B cell (primary cell): ENCODE measurements around the gene PCSK6. TPM values are rescaled to one million over a fixed set of nuclear protein-coding genes. Genes with fewer than 3 reads are reported as not detected.

Source experiments
- ATAC-seq: fragments of 200-7000 bp; cut with Tn5 transposase; one replicate; pipeline ENCODE4 v1.10.0; 2021; ENCODE audit warnings: low read depth, mild to moderate bottlenecking, moderate number of reproducible peaks, moderate library complexity
- CTCF ChIA-PET: fragments of 350-600 bp; sonication (Branson Sonifier 250); formaldehyde crosslinking; loops from one replicate; lab custom pipeline; 2021; ENCODE audit warnings: antibody characterized with exemption, inconsistent platforms; lab: Charles Lee
- POLR2A ChIA-PET: fragments of 350-600 bp; sonication (Branson Sonifier 250); formaldehyde crosslinking; loops from one replicate; lab custom pipeline; 2021; ENCODE audit warnings: antibody characterized with exemption; lab: Charles Lee
- DNase-seq: peaks from one replicate; pipeline ENCODE4 v3.0.0; 2013
- H2AFZ ChIP-seq: 2 replicates; pipeline ENCODE4 v1.6.1; 2012; ENCODE audit warnings: mild to moderate bottlenecking, low read depth, low read length; ENCODE audit not compliant: insufficient read depth, poor library complexity, severe bottlenecking
- H3K27ac ChIP-seq, 2 donors: 1 replicate in 1 of 2; 2 replicates in 1 of 2; pipeline ENCODE4 v1.5.1; 2012 to 2013; ENCODE audit warnings: low read length in 2 of 2, mild to moderate bottlenecking in 2 of 2, moderate library complexity in 1 of 2
- H3K27me3 ChIP-seq, 4 experiments: fragments of 200-600 bp in 1 of 4; sonication (generic) in 1 of 4; replicated peaks in 1 of 4; 1 replicate in 2 of 4; 2 replicates in 2 of 4; pipeline versions ENCODE4 v1.6.1 to v1.7.0; 2013 to 2016; ENCODE audit warnings: low read length in 3 of 4, mild to moderate bottlenecking in 2 of 4, mixed read lengths in 1 of 4, moderate library complexity in 1 of 4; ENCODE audit not compliant: insufficient read depth in 4 of 4, control insufficient read depth in 3 of 4; ENCODE audit errors: control extremely low read depth in 1 of 4
- H3K36me3 ChIP-seq, 2 experiments: replicated peaks in 1 of 2; 1 replicate in 1 of 2; 2 replicates in 1 of 2; pipeline versions ENCODE4 v1.6.1 to v1.7.1; 2013; ENCODE audit warnings: low read length in 1 of 2; ENCODE audit not compliant: insufficient read depth in 2 of 2, control insufficient read depth in 1 of 2; ENCODE audit errors: control extremely low read depth in 1 of 2, extremely low read depth in 1 of 2
- H3K4me1 ChIP-seq, 2 donors: fragments of 200-600 bp in 1 of 2; sonication (generic) in 1 of 2; 1 replicate in 1 of 2; 2 replicates in 1 of 2; pipeline versions ENCODE4 v1.5.1 to v1.6.1; 2013 to 2017; ENCODE audit warnings: low read length in 2 of 2; ENCODE audit not compliant: control insufficient read depth in 2 of 2, insufficient read depth in 2 of 2
- H3K4me2 ChIP-seq: replicated peaks from 2 replicates; pipeline ENCODE3; 2012; ENCODE audit warnings: mild to moderate bottlenecking, low read depth, low read length; ENCODE audit not compliant: poor library complexity, severe bottlenecking
- H3K4me3 ChIP-seq, 5 experiments: fragments of 200-600 bp in 1 of 5; sonication (generic) in 1 of 5; 1 replicate in 3 of 5; 2 replicates in 2 of 5; pipeline versions ENCODE4 v1.5.1 to v1.7.0; 2011 to 2016; ENCODE audit warnings: low read length in 4 of 5, mild to moderate bottlenecking in 4 of 5, low read depth in 2 of 5, control low read depth in 1 of 5, moderate library complexity in 1 of 5; ENCODE audit not compliant: insufficient read depth in 1 of 5; ENCODE audit errors: control extremely low read depth in 1 of 5, extremely low read depth in 1 of 5
- H3K79me2 ChIP-seq: fragments of 200-600 bp; sonication (generic); one replicate; pipeline ENCODE4 v1.6.0; 2016; ENCODE audit warnings: low read length; ENCODE audit not compliant: control insufficient read depth, insufficient read depth
- H3K9ac ChIP-seq: fragments of 200-600 bp; sonication (generic); 2 replicates; pipeline ENCODE4 v1.6.1; 2017; ENCODE audit warnings: mild to moderate bottlenecking, low read length, moderate library complexity
- H3K9me3 ChIP-seq, 3 donors: one replicate each; pipeline versions ENCODE4 v1.6.1 to v1.7.1; 2013; ENCODE audit warnings: low read length in 2 of 3; ENCODE audit not compliant: control insufficient read depth in 2 of 3, insufficient read depth in 1 of 3; ENCODE audit errors: control extremely low read depth in 1 of 3
- H4K20me1 ChIP-seq: 2 replicates; pipeline ENCODE4 v1.6.0; 2012; ENCODE audit warnings: mild to moderate bottlenecking, low read length; ENCODE audit not compliant: insufficient read depth, control insufficient read depth, poor library complexity, severe bottlenecking
- H3K27ac Mint-ChIP-seq: one replicate; pipeline ENCODE4 v1.8.0; 2021; ENCODE audit warnings: mixed read lengths
- H3K27me3 Mint-ChIP-seq: one replicate; pipeline ENCODE4 v1.8.0; 2021; ENCODE audit warnings: mixed read lengths
- H3K4me1 Mint-ChIP-seq: one replicate; pipeline ENCODE4 v1.8.0; 2021; ENCODE audit warnings: mixed read lengths
- H3K4me3 Mint-ChIP-seq: one replicate; pipeline ENCODE4 v1.8.0; 2021; ENCODE audit warnings: mixed read lengths
- H3K9me3 Mint-ChIP-seq: one replicate; pipeline ENCODE4 v1.8.0; 2022; ENCODE audit warnings: mixed read lengths; ENCODE audit not compliant: insufficient read depth
- CTCF ChIP-seq: fragments of 200-600 bp; IDR thresholded peaks from one replicate; pipeline ENCODE4 v1.8.0; 2022; ENCODE audit warnings: antibody characterized with exemption, mild to moderate bottlenecking
- EZH2 ChIP-seq: IDR thresholded peaks from 2 replicates; pipeline ENCODE4 v1.6.1; 2012; ENCODE audit warnings: borderline replicate concordance, low read depth, mild to moderate bottlenecking, moderate library complexity, low read length; ENCODE audit not compliant: insufficient read depth, poor library complexity, severe bottlenecking
- WGBS: methylation state at CpG from one replicate; pipeline ENCODE4 v1.1.5; 2013; ENCODE audit warnings: missing lambda C conversion rate; ENCODE audit not compliant: insufficient coverage; 5-methylcytosine and 5-hydroxymethylcytosine counted together
- intact Hi-C: fragments of 100-400 bp; cut with micrococcal nuclease; formaldehyde crosslinking; loops from one replicate; pipeline ENCODE4 v1.10.0; 2022
- polyA minus RNA-seq: library from RNA; depleted of rRNA, polyadenylated mRNA; stranded (reverse); fragments of >200 nt; gene quantifications from 2 replicates; pipeline ENCODE4 v1.2.3, GENCODE V29; 2012
- polyA plus RNA-seq: library from polyadenylated mRNA; depleted of rRNA; stranded (reverse); fragments of >200 nt; gene quantifications from 2 replicates; pipeline ENCODE4 v1.2.3, GENCODE V29; 2012
- total RNA-seq, 2 donors: library from RNA; stranded (reverse); fragments of 120-200 nt in 1 of 2; gene quantifications; 1 replicate in 1 of 2; 2 replicates in 1 of 2; pipeline versions ENCODE4 v1.2.3 to v1.2.4, GENCODE V29; 2013 to 2022

Gene PCSK6
- total RNA-seq (0.53 and 1.6 TPM in 2 replicates), polyA plus RNA-seq (0.66 and 2.1 TPM in 2 replicates), polyA minus RNA-seq (1.4 and 5.5 TPM in 2 replicates)
- 4.8 TPM for total RNA-seq (2013)

- peaks cover 57% of the 10 kb centered on the region for H3K27me3 Mint-ChIP-seq
- H2AFZ ChIP-seq, result no peak within 1 kb of the TSS
- CTCF ChIA-PET, result no interaction called here
- TF ChIP-seq CTCF (no peak), EZH2 (no peak)
- 24% methylated on average over 111 of the region's 111 CpGs for WGBS
- H4K20me1 ChIP-seq, result no peaks in the 10 kb centered on the region
- H3K9ac ChIP-seq, result no peak within 1 kb of the TSS
- H3K4me1 Mint-ChIP-seq, result peaks cover 3% of the 10 kb centered on the region
- H3K79me2 ChIP-seq, result no peaks in the 10 kb centered on the region
- H3K4me1 ChIP-seq, result no peaks in the 10 kb centered on the region
- no peak within 1 kb of the TSS for H3K4me3 ChIP-seq
- peak within 1 kb of the TSS; percentile 28 for H3K4me2 ChIP-seq
- peaks cover 0 to 38% (median 7%) of the 10 kb centered on the region in 4 experiments for H3K27me3 ChIP-seq
- no peaks in the 10 kb centered on the region for H3K36me3 ChIP-seq
- no peak for ATAC-seq
- intact Hi-C loops, result no loop called here
- H3K9me3 ChIP-seq, result no peaks in the 10 kb centered on the region
- no peak within 1 kb of the TSS for H3K27ac ChIP-seq
- H3K9me3 Mint-ChIP-seq, result no peaks in the 10 kb centered on the region
- DNase-seq, result no peak
- no peak within 1 kb of the TSS for H3K27ac Mint-ChIP-seq
- POLR2A ChIA-PET, result no interaction called here
- peak within 1 kb of the TSS; percentile 68 for H3K4me3 Mint-ChIP-seq
Observed at GRCh38 chr15:101489599-101490407, at the start of gene PCSK6. TSS of gene PCSK6 (minus strand) at chr15:101489707. CDS start at chr15:101489670, 37 bp downstream.

- Histone ChIP-seq H3K36me3 (no peaks in the 10 kb centered on the region), H3K4me3 (no peak overlapping the region), H3K9me3 (peaks cover 0 to 8% (median 0%) of the 10 kb centered on the region in 3 donors), H3K9ac (no peak overlapping the region), H2AFZ (no peak overlapping the region), H3K4me2 (no peak overlapping the region), H3K27me3 (no peaks in the 10 kb centered on the region), H3K79me2 (no peaks in the 10 kb centered on the region), H3K4me1 (no peaks in the 10 kb centered on the region), H4K20me1 (no peaks in the 10 kb centered on the region), H3K27ac (no peak overlapping the region)
- WGBS, result 88% methylated on average over 4 of the region's 5 CpGs
- DNase-seq (no peak), ATAC-seq (no peak)
- intact Hi-C loops, result no loop called here
- TF ChIP-seq EZH2 (no peak), CTCF (no peak)
- CTCF ChIA-PET, result no interaction called here
- Mint-ChIP-seq H3K27me3 (peaks cover 15% of the 10 kb centered on the region), H3K4me1 (no peaks in the 10 kb centered on the region), H3K9me3 (no peaks in the 10 kb centered on the region), H3K27ac (no peak overlapping the region), H3K4me3 (no peak overlapping the region)
- POLR2A ChIA-PET, result no interaction called here
Observed at GRCh38 chr15:101538996-101539395, 49.5 kb upstream of the PCSK6 start.
